ENCODE results near the gene GNG4.

- no peak for TF ChIP-seq CTCF (IDR thresholded peaks at IDR 0.05)
- no peak for TF ChIP-seq POLR2A (IDR thresholded peaks at IDR 0.05)
Measured at GRCh38 chr1:235651170-235651806, 1.7 kb upstream of the GNG4 start.
